ENCODE measurements around the gene CCN6.

DNA sequence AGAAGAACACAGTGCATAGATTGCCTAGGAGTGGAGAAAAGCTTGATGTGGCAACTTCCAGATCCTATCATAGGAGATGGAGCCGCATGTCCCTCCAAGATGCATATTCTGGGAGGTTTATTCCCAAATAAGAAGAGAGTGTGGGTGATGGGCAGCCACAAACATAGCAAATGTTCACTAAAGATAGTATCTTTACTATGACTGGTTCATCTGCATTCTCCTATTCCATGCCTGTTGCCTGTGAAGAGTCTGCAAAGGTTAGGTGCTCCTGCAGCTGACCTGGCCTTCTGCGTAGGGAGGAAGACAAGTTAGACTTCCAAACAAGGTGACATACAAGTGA, 14.5 kb upstream of the CCN6 start:
- TF ChIP-seq, protein P1, sequence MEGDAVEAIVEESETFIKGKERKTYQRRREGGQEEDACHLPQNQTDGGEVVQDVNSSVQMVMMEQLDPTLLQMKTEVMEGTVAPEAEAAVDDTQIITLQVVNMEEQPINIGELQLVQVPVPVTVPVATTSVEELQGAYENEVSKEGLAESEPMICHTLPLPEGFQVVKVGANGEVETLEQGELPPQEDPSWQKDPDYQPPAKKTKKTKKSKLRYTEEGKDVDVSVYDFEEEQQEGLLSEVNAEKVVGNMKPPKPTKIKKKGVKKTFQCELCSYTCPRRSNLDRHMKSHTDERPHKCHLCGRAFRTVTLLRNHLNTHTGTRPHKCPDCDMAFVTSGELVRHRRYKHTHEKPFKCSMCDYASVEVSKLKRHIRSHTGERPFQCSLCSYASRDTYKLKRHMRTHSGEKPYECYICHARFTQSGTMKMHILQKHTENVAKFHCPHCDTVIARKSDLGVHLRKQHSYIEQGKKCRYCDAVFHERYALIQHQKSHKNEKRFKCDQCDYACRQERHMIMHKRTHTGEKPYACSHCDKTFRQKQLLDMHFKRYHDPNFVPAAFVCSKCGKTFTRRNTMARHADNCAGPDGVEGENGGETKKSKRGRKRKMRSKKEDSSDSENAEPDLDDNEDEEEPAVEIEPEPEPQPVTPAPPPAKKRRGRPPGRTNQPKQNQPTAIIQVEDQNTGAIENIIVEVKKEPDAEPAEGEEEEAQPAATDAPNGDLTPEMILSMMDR (conservative IDR thresholded peaks at IDR 0.05 in 1 of 2, IDR thresholded peaks at IDR 0.05 in 1 of 2; ENCODE audit: low read depth in 1 of 2, low read length in 2 of 2) = no peak
- no peak for TF ChIP-seq EZH2 (IDR thresholded peaks at IDR 0.05; ENCODE audit: low read length, missing control alignments)
